Activated T-helper 9 cell treated with anti-CD3 and anti-CD28 coated beads, Interleukin-2, amount 50 U/mL, for 16 hours (primary cell): ENCODE results near the gene ELP4.
"Not testable (repeated sequence)": the region's sequence is repeated elsewhere in the genome, so short reads cannot be mapped to it uniquely, and the experiment has no call there.

Experiments used
- DNase-seq: peaks from one replicate; pipeline ENCODE4 v3.0.0-alpha.2; 2020; ENCODE audit warnings: low read depth

ELP4 gene

DNA sequence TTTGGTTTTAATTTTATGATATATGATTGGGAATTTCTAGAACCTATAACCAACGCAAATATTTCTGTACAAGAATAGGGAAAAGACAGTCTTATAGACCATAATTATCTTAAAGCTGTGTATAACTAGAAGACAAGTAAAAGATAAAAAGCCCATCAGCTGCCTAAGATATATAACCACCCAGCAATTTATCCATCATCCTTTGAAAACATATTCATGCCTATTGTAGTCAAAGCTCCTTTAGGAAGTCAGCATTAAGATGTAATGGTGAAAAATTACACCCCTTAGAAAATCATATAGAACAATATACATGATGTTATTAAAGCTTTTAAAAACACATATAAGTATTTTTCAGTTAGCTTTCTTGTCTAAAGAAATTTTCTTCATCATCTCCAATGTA, 46.4 kb downstream of the ELP4 start:
- DNase-seq: no peak

- no peak for DNase-seq
These were observed 48.4 kb downstream of the ELP4 start for GRCh38 chr11:31558001-31558400.

DNA sequence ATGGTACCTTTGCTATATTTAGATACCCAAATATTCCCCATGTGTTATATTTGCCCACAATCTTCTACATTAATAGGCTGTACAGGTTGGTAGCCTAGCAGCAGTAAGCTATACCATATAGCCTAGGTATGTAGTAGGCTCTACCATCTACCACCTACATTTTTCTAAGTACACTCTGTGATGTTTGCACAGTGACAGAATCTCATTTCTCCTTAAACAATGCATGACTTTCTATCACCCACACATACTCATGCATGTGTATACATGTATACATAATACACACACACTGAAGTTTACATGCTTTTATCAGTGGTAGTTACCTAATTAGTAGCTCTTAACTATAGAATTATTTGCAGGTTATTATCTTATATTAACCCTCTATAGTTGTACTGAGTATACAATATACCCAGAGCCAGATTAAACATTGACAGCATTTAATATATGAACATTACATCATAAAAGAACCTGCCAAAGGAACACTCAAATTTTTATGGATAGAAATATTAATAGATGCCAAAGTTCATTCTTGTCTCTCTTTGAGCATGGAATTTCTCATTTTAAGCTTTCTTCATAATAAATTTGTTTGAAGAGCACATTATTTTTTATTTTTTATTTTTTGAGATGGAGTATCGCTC, 51.4 kb downstream of the ELP4 start:
- no peak for DNase-seq

GRCh38 chr11:31564517-31564916, 55.0 kb downstream of the ELP4 start:
- not testable (repeated sequence) for DNase-seq

DNA sequence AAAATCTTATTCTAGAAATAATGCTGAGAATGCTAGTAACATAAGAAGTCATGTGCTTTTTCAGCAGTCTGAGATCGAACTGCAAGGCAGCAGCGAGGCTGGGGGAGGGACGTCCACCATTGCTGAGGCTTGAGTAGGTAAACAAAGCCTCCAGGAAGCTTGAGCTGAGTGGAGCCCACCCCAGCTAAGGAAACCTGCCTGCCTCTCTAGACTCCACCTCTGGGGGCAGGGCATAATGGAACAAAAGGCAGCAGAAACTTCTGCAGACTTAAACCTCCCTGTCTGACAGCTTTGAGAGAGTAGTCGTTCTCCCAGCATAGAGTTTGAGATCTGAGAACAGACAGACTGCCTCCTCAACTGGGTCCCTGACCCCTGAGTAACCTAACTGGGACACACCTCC, 64.6 kb downstream of the ELP4 start:
- not testable (repeated sequence) for DNase-seq

DNA sequence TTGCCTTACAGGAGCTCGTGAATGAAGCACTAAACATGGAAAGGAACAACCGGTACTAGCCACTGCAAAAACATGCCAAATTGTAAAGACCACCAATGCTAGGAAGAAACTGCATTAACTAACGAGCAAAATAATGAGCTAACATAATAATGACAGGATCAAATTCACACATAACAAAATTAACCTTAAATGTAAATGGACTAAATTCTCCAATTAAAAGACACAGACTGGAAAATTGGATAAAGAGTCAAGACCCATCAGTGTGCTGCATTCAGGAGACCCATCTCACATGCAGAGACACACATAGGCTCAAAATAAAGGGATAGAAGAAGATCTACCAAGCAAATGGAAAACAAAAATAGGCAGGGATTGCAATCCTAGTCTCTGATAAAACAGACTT, 66.2 kb downstream of the ELP4 start:
- not testable (repeated sequence) for DNase-seq

GRCh38 chr11:31579412-31579811, 69.8 kb downstream of the ELP4 start:
- not testable (repeated sequence) for DNase-seq

DNA sequence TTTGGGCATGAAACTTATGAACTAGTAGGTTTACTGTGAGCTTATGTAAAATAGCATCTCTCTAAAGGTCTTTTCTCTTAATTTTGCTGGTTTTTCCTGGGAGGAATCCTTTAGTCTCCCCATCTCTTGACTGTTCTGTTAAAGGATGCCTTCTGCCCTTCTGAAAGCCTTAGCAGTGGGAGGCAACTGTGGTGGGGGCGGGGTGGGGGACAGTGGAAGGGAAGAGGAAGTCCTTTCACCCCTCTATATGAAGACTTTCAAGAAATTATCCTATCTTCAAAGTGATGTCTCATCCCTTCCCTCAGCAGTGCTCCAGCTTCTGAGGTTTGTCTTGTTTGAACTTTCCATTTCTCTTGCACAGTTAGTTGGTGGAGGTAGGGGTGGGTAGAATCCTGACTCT, 73.1 kb downstream of the ELP4 start:
- DNase-seq: no peak

DNA sequence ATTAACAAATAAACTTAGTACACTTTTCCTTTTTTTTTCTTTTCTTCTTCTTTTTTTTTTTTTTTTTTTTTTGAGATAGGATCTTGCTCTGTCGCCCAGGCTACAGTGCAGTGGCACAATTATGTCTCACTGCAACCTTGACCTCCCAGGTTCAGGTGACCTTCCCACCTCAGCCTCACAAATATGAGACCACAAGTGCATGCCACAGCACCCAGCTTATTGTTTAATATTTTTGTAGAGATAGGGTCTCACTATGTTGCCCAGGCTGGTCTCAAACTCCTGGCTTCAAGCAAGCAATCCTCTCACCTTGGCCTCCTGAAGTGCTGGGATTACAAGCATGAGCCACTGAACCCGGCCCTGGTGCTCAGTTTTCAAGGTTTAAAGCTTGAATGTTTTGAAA, 88.9 kb downstream of the ELP4 start:
- no peak for DNase-seq

- no peak for DNase-seq
These were observed 92.2 kb downstream of the ELP4 start for GRCh38 chr11:31601635-31602282.

GRCh38 chr11:31606893-31607292, 97.3 kb downstream of the ELP4 start:
- no peak for DNase-seq

- no peak for DNase-seq
These were observed 98.3 kb downstream of the ELP4 start for GRCh38 chr11:31607914-31608313.

GRCh38 chr11:31608995-31609394, 99.4 kb downstream of the ELP4 start:
- no peak for DNase-seq

- DNase-seq: no peak
These were observed 101.0 kb downstream of the ELP4 start for GRCh38 chr11:31610544-31610943.

DNA sequence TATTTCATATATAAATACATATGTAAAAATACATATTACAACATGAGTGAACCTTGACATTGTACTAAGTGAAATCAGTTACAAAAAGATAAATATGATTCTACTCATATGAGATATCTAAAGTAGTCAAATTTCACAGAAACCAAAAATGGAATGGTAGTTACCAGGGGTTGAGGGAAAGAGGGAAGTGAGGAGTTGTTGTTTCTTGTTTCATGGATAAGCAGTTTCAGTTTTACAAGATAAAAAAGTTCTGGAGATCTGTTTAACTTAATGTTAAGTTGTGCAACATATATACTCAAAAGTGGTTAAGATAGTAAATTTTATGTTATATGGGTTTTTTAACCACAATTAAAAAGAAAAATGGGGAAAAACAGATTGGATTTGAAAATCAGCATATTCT, 107.7 kb downstream of the ELP4 start:
- DNase-seq: no peak

DNA sequence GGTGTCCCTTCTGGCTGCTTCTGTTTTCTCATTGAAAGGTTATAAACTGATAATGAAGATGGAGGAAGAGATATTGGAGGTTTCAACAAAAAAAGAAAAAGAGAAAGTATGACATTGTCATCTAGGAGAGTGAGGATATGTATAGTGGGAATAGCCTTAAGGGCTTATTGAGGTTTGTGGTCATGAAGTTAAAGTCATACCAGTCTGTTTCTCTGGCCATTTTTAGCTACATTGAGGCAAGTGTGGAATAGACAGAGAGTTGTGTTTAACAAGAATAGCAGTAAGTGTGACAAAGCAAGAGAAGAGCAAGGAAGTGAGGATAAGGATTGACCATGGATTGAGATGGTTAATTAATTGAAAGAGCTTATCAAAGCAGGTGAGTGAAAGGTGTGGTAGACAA, 110.4 kb downstream of the ELP4 start:
- DNase-seq: no peak

DNA sequence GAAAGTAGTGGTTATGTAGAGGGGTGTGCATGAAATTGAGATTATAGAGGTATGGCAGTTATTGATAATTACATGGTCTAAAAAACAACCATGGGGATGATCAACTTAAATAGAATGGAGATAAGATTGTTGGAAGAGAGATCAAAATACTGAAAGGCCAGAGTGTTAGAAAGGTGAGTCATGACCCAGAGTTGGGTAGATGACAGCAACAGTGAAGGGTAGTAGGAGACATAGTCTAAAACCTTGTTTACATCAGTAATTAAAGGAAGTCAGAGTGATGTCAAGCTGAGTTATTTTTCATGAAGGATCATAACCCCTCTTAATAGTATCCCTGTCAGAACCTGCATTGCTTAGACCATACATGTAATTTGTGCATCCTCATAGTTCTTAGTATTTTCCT, 110.9 kb downstream of the ELP4 start:
- DNase-seq: no peak

DNA sequence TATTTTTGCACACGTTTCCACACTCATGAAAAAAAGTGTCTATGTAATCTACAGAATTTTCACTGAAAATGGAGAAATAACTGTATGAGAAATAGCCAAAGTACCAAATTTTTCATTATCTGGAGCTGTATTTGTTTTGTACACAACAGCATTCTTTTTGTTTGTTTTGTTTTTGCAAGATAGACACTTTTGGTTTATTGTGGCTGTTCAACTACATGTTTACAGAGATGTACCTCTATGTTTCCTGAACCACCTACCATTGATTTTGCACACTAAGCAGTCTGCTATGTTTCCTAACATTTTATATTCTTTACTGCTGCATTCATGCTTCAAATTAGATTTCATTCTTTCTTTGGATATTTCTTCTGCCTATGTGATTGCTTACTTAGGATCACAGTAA, 116.3 kb downstream of the ELP4 start:
- DNase-seq: no peak

DNA sequence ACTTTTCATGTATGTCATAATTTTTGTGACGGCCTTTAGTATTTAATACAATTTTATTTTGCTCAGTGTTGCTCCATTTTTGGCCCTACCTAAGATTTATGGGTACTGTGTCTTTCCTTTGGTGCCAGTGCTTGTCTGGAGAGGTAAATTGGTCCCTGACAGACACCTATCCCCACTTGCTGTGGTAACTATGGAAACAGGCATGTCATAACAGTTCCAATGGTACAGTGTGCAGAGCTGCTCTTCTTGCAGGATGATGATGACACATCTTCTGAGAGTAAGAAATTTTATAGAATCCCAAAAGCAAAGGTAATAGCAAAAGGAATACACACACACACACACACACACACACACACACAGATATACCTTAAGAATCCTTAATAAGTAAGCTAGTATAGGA, 118.5 kb downstream of the ELP4 start:
- DNase-seq: no peak

- no peak for DNase-seq
These were observed 127.4 kb downstream of the ELP4 start for GRCh38 chr11:31636983-31637382.

DNA sequence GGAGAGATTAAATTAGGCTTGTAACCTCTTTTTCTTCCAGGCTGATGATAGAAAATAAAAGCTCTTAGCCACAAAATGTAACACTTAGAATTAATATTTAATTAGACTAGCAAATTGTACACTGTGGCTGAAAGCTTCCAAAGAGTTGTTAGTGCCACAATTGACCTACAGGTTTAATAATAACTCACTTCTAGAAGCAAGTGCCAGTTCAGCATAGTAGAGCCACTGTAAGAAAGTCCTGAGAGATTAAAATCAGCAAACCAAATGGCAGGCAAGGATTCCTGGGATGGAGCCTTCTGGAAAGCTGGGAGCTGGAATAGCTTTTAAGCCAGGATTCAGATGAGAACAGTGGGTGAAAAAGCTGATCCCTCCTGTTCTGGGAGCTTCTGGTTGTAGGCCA, 131.0 kb downstream of the ELP4 start:
- DNase-seq: no peak

GRCh38 chr11:31641477-31642062, 132.0 kb downstream of the ELP4 start:
- no peak for DNase-seq

DNA sequence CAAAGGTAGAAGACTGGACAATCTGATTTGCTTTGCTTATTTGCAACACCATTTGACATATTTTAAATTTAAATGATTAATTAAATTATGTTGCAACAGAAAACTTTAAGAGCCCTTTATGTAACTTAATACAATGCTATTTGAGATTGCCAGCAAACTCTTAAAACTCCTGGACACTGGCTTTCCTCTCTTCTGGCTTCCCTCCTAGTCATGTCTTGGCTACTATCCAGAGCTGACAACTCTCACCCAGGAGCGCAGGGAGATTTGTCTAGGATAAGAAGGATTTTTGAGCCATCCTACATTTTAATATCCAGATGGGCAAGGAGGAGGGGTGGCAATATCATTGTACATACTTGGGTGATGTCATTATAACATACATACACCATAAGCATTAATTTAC, 134.3 kb downstream of the ELP4 start:
- no peak for DNase-seq

DNA sequence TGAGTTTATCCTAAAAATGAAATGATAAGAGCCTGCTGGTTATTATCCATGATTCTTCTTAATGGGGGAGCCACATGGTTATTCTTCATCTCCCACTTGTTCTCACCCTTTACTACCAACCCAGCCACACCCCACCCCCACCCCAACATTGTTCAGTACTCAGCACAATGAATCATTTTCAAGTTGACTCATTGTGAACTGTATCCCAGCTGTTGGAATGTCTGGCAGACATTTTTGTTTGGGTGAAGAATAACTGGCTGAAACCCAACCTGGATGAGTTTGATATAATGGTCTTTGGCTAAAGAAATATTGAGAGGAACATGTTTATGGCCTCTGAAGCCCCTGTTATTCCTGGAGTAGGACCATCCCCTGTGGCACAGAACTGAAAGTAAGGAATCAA, 136.2 kb downstream of the ELP4 start:
- DNase-seq: no peak
